ENCODE measurements around the gene JAK1. TPM values are rescaled to one million over a fixed set of nuclear protein-coding genes. Genes with fewer than 3 reads are reported as not detected.

Gene JAK1
- total RNA-seq, 4 donors from 2014 or later, result 59.7 to 92.7 (median 64.1) TPM

DNA sequence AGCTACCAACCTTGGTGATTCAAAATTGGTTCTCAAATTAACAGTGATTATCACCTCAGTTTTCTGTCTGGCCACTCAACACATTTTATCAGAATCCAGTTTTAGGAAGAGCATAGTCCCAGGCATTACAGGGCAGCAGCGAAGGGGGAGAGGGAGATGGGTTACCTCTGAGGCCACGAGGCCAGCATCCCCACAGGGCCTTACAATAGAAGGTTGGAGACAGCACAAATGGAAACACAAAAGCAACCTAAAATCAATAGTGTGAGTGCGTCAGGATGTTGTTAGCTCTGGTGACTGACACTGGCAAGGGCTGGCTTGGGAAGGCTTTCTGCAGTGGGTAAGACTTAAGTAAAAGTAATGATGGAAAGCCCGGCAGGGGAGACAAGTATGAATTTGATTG is 79.5 kb downstream of the JAK1 start:
- intact Hi-C loops (cut with DNase I), result no loop called here

GRCh38 chr1:64885648-64886047 is 80.7 kb downstream of the JAK1 start:
- no peak for DNase-seq
- Histone ChIP-seq H3K9me3 (no peaks in the 10 kb centered on the region), H3K27me3 (no peaks in the 10 kb centered on the region), H3K36me3 (peaks cover 0 to 38% (median 0%) of the 10 kb centered on the region in 3 donors), H3K27ac (no peak overlapping the region), H3K4me1 (peaks cover 0 to 22% (median 21%) of the 10 kb centered on the region in 3 donors), H3K4me3 (no peak overlapping the region)
- 88 to 99% methylated on average over 6 of the region's 6 CpGs for WGBS, 2 donors
- TF ChIP-seq, protein P1, sequence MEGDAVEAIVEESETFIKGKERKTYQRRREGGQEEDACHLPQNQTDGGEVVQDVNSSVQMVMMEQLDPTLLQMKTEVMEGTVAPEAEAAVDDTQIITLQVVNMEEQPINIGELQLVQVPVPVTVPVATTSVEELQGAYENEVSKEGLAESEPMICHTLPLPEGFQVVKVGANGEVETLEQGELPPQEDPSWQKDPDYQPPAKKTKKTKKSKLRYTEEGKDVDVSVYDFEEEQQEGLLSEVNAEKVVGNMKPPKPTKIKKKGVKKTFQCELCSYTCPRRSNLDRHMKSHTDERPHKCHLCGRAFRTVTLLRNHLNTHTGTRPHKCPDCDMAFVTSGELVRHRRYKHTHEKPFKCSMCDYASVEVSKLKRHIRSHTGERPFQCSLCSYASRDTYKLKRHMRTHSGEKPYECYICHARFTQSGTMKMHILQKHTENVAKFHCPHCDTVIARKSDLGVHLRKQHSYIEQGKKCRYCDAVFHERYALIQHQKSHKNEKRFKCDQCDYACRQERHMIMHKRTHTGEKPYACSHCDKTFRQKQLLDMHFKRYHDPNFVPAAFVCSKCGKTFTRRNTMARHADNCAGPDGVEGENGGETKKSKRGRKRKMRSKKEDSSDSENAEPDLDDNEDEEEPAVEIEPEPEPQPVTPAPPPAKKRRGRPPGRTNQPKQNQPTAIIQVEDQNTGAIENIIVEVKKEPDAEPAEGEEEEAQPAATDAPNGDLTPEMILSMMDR (IDR thresholded peaks at IDR 0.05), result no peak
- TF ChIP-seq POLR2A (IDR thresholded peaks at IDR 0.05), result no peak
- intact Hi-C loops (cut with DNase I), result no loop called here

More for the DNA sequence above, 79.5 kb downstream of the JAK1 start:
- Histone ChIP-seq H3K9me3 (no peaks in the 10 kb centered on the region), H3K4me1 (peaks cover 0 to 34% (median 30%) of the 10 kb centered on the region in 3 donors), H3K4me3 (no peak overlapping the region), H3K27ac (no peak overlapping the region), H3K27me3 (no peaks in the 10 kb centered on the region), H3K36me3 (peaks cover 0 to 28% (median 0%) of the 10 kb centered on the region in 3 donors)
- WGBS, 2 donors, result 93% methylated on average over 4 of the region's 4 CpGs
- TF ChIP-seq, protein P1 (IDR thresholded peaks at IDR 0.05), result no peak
- TF ChIP-seq POLR2A (IDR thresholded peaks at IDR 0.05), result no peak
- DNase-seq, result no peak

DNA sequence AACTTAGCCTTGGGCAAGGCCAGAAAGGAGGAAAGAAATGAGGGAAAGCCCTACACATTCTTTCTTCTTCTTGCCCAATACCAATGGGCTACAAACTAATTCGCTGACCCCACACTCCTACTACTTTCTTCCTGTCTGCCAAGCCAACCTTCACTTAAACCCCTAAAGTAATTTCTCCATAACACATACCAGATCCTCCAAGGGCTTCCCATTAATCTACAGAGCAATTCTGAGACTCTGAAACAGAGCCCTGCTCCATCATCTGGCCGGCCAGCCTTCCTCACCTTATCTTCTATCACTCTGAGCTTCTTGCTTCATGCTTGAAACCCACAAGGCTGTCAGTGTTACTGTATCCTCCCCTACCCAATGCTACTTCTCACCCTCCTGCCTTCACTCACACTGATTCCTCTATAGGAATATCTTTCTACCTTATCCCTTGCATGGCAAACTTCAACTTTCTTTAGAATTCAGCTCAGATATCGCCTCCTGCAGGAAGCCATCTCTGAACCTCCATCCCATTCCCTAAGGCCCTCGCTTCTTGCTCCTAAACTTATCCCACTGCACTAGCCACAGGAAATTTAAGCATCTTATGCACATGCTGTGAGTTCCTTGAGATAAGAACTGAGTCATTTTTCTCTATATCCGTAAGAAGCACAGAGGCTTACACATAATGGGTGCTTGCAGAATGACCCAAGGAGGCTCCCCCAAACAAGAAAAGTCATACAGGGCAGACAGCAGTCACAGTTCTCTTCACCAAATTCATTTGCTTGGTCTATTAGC is 81.9 kb downstream of the JAK1 start:
- Histone ChIP-seq H3K9me3 (no peaks in the 10 kb centered on the region), H3K4me3 (no peak overlapping the region), H3K4me1 (peaks cover 0 to 10% (median 10%) of the 10 kb centered on the region in 3 donors), H3K27ac (no peak overlapping the region), H3K27me3 (no peaks in the 10 kb centered on the region), H3K36me3 (peaks cover 0 to 38% (median 0%) of the 10 kb centered on the region in 3 donors)
- no peak for TF ChIP-seq POLR2A (IDR thresholded peaks at IDR 0.05)
- TF ChIP-seq, protein P1 (IDR thresholded peaks at IDR 0.05), result no peak
- DNase-seq, result no peak
- WGBS, 2 donors, result 91 to 96% methylated on average over 4 to 5 of the region's 5 CpGs
- intact Hi-C loops (cut with DNase I), result no loop called here

DNA sequence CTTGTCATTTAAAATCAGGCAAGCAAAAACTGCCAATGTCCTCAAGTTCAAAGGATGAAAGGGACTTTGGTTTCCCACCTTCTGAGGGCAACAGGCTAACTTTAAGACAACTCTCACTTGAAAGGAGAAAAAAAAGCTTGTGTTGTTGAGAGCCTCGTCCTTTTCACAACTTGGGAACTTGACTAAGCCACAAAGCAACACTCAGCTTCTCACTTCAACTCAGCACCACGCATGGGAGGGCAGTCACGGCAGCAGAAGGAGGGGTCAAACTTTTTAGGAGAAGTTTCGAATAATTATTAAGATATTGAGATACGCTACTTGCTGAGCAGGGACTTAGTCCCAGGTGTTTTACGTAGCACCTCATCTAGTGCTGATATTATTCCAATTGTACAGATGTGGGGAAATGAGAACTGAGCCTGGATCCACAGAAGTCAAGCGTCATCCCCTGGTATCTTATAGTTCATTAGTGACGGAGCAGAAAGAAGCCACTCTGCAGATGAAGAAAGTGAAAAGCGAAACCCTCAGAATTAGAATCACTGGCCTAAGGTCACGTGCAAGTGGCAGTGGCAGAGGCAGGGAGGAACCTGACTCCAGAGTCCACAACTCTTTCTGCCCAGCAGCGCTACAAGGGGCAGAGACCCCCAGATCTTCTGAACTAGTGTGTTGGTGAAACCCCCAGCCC is 83.6 kb downstream of the JAK1 start:
- H3K9me3 ChIP-seq, result no peaks in the 10 kb centered on the region
- TF ChIP-seq, protein P1 (IDR thresholded peaks at IDR 0.05), result no peak
- TF ChIP-seq POLR2A (IDR thresholded peaks at IDR 0.05), result no peak
- 86 to 87% methylated on average over 11 of the region's 11 CpGs for WGBS, 2 donors
- no peak for DNase-seq
- H3K4me1 ChIP-seq, result no peaks in the 10 kb centered on the region
- no peak overlapping the region for H3K27ac ChIP-seq
- no peaks in the 10 kb centered on the region for H3K27me3 ChIP-seq
- intact Hi-C loops (cut with DNase I), result no loop called here
- no peak overlapping the region for H3K4me3 ChIP-seq
- peaks cover 0 to 53% (median 4%) of the 10 kb centered on the region in 3 donors for H3K36me3 ChIP-seq

GRCh38 chr1:64881281-64881680 is 85.1 kb downstream of the JAK1 start:
- Histone ChIP-seq H3K9me3 (no peaks in the 10 kb centered on the region), H3K27me3 (no peaks in the 10 kb centered on the region), H3K27ac (no peak overlapping the region), H3K4me3 (no peak overlapping the region), H3K36me3 (peaks cover 0 to 67% (median 4%) of the 10 kb centered on the region in 3 donors), H3K4me1 (no peaks in the 10 kb centered on the region)
- intact Hi-C loops (cut with DNase I), result no loop called here
- no peak for TF ChIP-seq POLR2A (IDR thresholded peaks at IDR 0.05)
- TF ChIP-seq, protein P1 (IDR thresholded peaks at IDR 0.05), result no peak
- 100% methylated on average over 1 of the region's 1 CpG for WGBS, 2 donors
- no peak for DNase-seq
